ENCODE data around the gene BTNL3.
"Not testable (repeated sequence)": the region's sequence is repeated elsewhere in the genome, so short reads cannot be mapped to it uniquely, and the experiment has no call there.

The BTNL3 gene, protein sequence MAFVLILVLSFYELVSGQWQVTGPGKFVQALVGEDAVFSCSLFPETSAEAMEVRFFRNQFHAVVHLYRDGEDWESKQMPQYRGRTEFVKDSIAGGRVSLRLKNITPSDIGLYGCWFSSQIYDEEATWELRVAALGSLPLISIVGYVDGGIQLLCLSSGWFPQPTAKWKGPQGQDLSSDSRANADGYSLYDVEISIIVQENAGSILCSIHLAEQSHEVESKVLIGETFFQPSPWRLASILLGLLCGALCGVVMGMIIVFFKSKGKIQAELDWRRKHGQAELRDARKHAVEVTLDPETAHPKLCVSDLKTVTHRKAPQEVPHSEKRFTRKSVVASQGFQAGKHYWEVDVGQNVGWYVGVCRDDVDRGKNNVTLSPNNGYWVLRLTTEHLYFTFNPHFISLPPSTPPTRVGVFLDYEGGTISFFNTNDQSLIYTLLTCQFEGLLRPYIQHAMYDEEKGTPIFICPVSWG

DNA sequence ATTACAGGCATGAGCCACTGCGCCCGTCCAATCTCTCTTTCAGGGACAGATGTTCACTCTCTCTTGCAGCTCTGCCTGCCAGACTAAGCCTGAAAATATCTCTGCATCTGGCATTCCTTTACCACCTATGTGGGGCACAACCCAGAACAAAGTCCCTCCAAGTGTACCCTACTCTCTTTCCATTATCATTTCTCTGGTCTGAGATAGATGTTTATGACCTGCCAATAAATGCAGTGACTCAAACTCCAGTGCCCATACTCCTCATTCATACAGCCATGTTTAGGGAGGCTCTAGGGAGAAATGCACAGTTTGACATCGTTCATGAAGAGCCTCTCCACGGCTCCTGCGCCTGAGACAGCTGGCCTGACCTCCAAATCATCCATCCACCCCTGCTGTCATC lies at the start of gene BTNL3:
BTNL3 (plus strand) TSS at position 255 of the 400 bp plus-strand sequence. CDS start 183 bp downstream, outside the sequence.
- no peak for DNase-seq

DNA sequence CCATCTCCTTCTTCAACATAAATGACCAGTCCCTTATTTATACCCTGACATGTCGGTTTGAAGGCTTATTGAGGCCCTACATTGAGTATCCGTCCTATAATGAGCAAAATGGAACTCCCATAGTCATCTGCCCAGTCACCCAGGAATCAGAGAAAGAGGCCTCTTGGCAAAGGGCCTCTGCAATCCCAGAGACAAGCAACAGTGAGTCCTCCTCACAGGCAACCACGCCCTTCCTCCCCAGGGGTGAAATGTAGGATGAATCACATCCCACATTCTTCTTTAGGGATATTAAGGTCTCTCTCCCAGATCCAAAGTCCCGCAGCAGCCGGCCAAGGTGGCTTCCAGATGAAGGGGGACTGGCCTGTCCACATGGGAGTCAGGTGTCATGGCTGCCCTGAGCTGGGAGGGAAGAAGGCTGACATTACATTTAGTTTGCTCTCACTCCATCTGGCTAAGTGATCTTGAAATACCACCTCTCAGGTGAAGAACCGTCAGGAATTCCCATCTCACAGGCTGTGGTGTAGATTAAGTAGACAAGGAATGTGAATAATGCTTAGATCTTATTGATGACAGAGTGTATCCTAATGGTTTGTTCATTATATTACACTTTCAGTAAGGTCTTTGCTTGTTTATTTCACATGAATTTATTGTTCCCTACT lies 38.2 kb upstream of the BTNL3 start:
- no peak for DNase-seq

DNA sequence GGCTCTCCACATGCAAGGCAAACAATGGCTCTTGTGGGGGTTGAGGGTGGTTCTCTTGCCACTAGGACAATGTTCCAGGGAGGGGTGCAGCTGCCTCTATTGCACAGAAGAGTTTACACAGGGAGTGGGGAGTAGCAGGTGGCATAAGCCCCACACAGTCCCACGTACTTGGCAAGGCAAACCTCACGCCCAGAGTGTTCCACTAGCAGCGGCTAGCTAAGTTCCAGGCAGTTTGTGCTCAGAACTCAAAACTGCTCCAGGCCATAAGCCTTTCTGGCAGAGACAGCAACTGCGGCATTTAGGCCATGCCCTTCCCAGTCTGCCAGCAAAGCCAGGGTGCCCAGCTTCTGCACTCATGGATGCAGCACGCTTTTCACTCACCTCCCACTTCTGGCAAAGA lies 29.0 kb upstream of the BTNL3 start:
- no peak for DNase-seq

DNA sequence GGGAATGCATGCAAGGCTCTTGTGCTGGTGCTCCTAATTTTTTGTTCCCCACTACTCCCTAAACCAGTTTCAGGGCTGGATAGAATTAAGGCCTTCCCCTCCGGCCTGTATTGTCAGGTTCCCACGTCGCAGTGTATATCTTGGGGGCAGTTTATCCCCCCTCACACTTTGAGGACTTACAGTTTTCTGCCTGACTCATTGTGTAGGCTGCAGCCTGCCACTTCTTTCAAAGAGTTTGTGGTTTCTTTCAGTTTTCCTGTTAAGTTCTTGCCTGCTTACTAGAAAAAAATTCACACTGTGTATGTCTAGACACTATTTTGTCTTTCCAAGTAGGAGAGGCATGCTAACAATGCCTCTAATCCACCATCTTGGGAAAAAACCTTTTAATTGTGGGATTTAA lies 28.4 kb upstream of the BTNL3 start:
- DNase-seq, result no peak

DNA sequence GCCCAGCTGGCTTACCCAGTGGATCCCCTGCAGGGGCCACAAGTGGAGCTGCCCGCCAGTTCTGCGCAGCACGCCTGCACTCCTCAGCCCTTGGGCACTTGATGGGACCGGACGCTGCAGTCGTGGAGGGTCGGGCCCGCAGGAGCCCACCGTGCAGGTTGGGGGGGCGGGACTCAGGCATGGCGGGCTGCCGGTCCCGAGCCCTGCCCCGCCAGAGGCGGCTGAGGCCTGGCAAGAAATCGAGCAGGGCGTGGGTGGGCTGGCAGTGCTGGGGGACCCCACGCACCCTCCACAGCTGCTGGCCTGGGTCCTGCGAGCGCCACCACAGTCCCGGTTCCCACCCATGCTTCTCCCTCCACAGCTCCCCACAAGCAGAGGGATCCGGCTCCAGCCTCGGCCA lies 19.2 kb upstream of the BTNL3 start:
- no peak for DNase-seq

DNA sequence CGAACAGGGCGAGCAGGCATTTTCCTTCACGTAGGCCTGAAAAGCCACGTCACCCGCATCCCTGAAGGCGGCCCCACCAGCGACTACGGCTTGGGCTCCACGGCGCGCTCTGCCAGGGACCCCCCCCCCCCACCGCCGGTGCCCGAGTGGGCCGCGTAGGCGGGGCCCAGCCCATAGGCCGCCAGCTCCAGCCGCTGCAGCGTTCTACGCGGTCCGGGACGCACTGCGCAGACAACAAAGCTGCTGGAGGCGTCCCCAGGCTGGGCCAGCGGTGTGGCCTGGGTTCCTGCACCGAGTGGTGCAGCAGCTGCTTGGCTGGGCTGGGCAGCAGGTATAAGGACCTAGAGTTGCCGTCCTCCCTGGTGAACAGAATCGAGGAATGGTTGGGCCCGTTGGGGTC lies 18.3 kb upstream of the BTNL3 start:
- no peak for DNase-seq

DNA sequence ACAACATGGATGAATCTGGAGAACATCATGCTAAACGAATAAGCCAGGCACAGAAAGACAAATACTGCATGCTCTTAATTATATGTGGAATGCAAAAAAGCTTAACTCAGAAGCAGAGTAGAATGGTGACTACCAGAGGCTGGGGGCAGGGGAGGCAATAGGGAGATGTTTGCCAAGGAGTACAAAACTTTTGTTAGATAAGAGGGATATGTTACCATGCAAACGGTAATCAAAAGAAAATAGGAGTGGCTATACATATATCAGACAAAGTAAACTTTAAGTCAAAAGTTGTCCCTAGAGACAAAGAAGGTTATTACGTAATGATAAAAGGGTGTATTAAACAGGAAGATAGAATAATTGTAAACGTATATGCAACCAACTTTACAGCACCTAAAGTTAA lies 17.8 kb upstream of the BTNL3 start:
- no peak for DNase-seq

DNA sequence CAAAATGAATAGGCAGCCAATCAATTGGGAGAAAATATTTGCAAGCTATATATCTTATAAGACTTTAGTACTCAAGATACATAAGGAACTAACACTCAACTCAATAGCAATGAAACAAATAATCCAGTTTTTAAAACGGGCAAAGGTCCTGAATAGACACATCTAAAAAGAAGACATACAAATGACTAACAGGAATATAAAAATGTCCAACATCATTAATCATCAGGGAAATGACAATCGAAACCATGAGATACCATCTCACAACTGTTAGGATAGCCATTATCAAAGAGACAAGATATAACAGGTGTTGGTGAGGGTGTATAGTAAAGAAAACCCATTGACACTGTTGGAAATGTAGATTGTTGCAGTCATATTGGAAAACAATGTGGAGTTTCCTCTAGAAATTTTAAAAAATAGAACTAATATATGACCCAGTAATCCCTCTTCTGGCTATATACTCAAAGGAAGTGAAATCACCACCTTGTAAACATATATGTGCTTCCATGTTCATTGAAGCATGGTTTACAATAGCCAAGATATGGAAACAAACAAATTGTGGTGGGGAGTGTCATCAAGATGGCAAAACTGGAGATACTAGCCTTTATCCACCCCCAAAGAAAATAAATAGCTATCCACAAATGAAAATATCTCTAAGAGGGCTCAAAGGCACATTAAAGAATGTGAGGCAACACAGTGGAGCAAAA lies 13.9 kb upstream of the BTNL3 start:
- DNase-seq, result no peak

DNA sequence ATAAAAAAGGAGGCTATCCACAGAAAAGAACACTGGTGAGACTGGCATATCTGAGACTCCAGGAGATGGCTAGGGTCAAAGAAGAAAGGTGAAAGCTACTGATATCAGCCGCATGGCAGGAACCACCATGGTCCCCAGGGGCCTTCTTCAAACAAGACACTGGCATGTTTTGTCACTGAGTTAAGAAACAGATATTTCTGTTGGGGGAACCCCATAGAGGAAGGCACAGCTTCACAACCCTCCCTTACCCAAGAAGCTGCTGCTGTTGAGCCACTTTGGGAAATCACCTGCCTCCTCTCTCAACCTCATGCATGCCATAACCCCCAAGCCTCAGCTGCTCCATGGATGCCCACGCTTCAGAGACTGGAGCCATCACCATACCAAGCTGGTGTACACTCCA lies 13.3 kb upstream of the BTNL3 start:
- no peak for DNase-seq

DNA sequence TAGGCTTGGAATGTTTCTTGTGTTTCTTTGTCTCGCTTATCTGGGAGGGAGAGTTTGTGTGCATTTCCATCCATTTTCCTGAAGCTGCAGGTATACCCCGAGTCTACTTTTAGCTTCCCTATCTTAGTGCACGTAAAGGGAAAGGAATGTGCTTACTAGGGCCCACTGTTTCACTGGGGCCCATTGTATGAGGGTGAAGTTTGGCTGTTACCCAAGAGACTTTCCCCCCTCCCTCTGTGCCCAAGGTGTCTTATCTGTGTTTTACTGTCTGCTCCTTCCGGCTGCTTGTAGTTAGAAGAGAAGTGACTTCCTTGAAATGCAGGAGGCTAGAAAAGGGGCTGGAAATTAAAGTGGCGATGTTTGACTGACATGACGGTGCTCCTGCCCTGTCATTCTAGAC lies 12.1 kb upstream of the BTNL3 start:
- peak; percentile 2 for DNase-seq

DNA sequence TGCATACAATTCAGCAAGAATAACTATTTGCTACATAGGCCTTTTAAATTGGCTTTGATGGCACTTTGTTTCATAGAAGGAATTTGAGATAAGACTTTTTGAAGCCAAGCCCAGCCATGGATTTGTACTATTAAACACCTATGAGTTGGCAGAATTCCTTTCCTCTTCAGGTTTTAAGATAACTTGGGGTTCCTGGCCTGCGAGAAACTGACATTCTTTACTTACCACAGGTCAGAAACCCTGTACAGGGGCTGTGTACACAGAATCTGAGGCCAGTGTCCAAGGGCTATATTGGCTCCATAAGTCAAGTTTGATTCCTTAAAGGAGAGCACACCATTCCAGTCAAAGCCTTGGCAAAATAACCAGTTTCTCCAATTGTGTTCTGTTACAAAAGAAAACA lies 10.8 kb upstream of the BTNL3 start:
- DNase-seq, result no peak

DNA sequence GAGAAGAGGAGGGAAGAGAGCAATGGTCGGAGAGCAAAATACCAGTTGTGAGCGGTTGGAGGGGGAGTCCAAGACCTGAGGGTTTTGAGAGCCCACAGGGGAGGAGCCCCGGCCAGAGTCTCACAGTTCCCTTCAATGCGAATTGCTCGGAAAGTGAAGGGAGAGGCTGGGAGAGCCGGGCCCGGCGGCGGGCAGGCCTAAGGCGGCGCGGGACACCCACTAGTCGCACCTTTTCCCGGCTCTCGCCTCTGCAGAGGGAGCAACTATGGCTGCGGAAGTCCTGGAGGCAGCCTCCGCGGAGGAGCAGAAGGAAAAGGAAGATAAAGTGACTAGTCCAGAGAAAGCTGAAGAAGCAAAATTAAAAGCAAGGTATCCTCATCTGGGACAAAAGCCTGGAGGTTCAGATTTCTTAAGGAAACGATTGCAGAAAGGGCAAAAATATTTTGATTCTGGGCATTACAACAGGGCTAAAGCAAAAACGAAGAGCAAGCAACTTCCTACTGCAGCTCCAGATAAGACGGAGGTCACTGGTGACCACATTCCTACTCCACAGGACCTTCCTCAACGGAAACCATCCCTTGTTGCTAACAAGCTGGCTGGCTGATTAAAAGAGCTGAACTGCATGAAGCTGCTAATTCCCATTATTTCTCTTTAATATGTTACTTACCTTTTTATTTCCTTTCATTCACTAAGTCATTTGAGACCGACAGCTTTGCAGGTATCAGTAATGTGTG lies 6.5 kb upstream of the BTNL3 start:
- no peak for DNase-seq

DNA sequence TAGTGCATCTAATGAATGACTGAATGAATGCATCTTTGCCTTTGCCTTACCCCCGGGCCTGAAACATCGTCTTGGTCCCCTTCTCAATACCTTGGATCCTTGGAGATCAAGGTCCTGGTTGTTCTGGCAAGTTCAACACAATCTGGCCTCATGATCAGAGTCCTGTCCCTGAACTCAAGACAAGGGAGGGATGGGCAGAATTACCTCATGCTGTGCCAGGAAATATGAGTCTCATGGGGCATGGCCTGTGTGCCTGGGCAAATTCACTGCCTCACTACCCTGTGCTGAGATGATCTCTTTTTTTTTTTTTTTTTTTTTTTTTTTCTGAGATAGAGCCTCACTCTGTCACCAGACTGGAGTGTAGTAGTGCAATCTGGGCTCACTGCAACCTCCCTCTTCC lies 630 bp upstream of the BTNL3 start:
- DNase-seq, result no peak

DNA sequence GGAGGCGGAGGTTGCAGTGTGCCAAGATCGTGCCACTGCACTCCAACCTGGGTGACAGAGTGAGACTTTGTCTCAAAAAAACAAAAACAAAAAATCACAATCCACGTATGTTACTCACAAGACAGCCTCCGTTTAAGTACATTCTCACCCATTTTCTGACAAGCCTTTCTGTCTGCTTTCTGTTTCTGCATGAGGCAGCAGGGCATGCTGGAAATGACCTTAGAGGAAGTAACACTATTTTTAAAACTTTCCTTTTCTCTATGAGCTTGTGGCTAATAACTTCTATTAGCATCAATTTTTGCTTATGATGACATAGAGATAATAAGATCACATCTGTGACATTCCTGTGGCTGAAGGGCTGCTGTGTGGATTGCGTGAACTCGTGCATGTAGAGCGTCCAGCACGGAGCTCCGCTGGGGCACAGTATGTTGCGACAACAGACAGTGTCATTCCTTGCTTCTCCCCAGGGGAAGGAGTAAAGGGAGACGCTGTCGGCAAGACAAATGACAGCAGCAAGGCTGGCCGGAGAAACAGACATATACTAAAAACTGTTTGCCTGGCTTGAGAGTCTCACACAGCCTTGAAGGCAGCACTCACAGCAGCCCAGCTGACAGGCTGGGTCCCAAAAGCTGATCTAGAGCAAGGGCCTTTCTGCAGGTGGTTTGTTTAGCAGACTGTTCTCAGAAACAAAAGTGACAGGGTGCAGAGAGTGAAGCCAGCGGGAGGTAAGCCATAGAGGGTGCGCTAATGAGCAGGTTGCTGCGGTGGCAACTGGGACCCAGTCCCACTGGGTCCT lies 1.6 kb downstream of the BTNL3 start:
- DNase-seq, result no peak

DNA sequence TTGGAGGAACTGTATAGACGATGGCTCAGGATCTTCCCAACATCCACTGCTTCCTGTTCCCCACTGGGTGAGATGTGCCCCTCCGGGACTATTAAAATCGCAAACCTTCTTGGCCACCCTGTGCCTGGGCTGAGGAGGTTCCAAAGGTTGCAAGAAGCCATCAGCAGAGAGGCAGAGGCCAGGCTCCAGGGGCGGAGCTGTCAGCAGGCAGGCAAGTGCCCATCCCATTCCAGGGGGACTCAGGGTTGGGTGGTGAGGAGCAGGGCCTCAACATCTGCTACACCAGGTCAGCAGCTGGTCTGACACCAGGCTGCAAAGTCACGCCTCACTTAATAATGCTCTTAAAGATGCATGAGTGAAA lies 2.2 kb downstream of the BTNL3 start:
- no peak for DNase-seq

DNA sequence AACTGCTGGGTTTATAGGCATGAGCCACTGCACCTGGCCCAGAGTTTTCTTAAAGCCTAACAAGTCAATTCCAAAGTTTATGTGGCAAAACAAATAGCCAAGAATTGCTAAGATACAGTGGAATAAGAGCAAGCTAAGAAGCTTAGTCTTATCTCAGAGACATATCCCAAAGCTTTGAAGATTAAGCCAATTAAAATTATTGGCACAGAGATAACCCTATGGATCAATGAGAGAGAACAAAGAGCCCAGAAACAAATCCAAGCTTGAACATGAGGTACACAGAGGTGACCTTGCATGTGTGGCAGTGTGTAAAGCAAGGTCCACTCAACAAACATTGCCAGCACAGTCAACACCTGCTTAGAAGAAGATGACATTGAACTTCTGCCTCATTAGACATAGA lies 13.3 kb downstream of the BTNL3 start:
- DNase-seq, result no peak

DNA sequence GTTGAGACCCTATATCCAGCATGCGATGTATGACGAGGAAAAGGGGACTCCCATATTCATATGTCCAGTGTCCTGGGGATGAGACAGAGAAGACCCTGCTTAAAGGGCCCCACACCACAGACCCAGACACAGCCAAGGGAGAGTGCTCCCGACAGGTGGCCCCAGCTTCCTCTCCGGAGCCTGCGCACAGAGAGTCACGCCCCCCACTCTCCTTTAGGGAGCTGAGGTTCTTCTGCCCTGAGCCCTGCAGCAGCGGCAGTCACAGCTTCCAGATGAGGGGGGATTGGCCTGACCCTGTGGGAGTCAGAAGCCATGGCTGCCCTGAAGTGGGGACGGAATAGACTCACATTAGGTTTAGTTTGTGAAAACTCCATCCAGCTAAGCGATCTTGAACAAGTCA lies 17.1 kb downstream of the BTNL3 start:
- no peak for DNase-seq

DNA sequence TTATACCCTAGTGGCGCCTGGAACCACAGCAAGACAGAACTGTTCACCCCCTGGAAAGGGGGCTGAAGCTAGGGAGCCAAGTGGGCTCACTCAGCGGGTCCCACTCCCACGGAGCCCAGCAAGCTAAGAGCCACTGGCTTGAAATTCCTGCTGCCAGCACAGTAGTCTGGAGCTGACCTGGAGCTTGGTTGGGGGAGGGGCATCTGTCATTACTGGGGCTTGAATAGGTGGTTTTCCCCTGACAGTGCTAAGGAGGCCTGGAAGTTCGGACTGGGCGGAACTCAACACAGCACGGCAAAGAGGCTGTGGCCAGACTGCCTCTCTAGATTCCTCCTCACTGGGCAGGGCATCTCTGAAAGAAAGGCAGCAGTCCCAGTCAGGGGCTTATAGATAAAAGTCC lies 19.5 kb downstream of the BTNL3 start:
- DNase-seq, result no peak

DNA sequence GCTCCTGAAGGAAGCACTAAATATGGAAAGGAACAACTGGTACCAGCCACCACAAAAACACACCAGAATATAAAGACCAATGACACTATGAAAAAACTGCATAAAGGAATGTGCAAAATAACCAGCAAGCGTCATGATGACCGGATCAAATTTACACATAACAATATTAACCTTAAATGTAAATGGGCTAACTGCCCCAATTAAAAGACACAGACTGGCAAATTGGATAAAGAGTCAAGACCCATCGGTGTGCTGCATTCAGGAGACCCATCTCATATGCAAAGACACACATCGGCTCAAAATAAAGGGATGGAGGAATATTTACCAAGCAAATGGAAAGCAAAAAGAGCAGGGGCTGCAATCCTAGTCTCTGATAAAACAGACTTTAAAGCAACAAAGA lies 21.4 kb downstream of the BTNL3 start:
- DNase-seq, result not testable (repeated sequence)

DNA sequence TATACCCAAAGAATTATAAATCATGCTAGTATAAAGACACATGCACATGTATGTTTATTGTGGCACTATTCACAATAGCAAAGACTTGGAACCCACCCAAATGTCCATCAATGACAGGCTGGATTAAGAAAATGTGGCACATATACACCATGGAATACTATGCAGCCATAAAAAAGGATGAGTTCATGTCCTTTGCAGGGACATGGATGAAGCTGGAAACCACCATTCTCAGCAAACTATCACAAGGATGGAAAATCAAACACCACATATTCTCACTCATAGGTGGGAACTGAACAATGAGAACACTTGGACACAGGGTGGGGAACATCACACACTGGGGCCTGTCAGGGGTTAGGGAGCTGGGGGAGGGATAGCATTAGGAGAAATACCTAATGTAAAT lies 26.0 kb downstream of the BTNL3 start:
- DNase-seq, result not testable (repeated sequence)

DNA sequence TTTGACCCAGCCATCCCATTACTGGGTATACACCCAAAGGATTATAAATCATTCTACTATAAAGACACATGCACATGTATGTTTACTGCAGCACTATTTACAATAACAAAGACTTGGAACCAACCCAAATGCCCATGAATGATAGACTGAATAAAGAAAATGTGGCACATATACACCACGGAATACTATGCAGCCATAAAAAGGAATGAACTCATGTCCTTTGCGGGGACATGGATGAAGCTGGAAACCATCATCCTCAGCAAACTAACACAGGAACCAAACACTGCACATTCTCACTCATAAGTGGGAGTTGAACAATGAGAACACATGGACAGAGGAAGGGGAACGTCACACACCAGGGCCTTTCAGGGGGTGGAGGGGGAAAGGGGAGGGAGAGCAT lies 28.8 kb downstream of the BTNL3 start:
- DNase-seq, result not testable (repeated sequence)

DNA sequence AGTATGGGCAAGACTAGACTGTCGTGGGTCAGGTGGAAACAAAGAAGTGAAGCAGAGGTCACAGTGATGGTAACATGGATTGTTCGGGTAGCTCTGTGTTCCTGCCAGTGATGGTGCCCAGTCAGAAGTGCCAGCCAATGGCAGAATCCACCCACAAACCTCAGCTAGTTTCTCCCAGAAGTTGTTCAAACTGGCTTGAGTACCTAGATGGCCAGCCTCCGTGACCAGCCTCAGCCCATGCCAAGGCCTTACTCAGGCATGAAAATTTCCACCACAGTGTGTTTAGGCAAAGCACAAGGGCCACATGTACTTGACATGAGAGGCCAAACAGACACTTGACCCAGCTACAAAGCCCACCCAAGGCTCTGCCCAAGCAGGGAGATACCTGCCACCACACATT lies 32.0 kb downstream of the BTNL3 start:
- DNase-seq, result no peak
